ENCODE results near the gene SF3B4. TPM values are rescaled to one million over a fixed set of nuclear protein-coding genes. Genes with fewer than 3 reads are reported as not detected.
"Not testable (repeated sequence)": the region's sequence is repeated elsewhere in the genome, so short reads cannot be mapped to it uniquely, and the experiment has no call there.

SF3B4 gene
- total RNA-seq, 1 experiment from 2014 or later: 103 TPM

DNA sequence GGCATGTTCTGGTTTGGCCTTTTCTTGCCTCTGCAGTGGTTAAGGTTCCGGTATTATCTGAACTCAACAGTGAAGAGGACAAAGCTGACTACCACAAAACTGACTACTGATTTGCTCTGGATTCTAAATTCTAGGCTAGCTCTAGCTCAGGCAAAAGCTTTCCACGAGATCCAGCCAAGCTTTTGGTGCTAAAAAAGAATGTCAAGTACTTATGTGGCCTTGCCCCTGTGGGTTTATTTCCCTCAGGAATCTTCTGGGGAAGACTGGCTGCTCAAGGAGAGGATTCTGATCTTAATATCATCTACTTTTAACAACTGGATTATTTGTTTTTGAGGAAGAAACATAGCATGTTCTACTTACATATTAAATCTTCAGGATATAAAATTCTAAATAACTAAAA, 35.1 kb upstream of the SF3B4 start:
- no peak for DNase-seq
- intact Hi-C loops (cut with micrococcal nuclease; ENCODE audit: unreplicated experiment): loop anchor here (1.0 kb wide), 3 partner anchors 88 to 225 kb away; no protein-coding TSS in a partner anchor
- ChIA-PET CTCF (interaction anchor here (0.7 to 2.3 kb wide), 4 partner anchors 50 to 224 kb away, joined by 3 to 13 read pairs (median 8); no protein-coding TSS in a partner anchor), POLR2A (interaction anchor here (0.5 kb wide), 1 partner anchor 566 kb away, joined by 5 read pairs; no protein-coding TSS in a partner anchor)
- Histone ChIP-seq H3K4me1 (no peaks in the 10 kb centered on the region), H3K4me3 (ENCODE audit: low read depth, low read length) (no peak overlapping the region), H3K36me3 (ENCODE audit: control insufficient read depth, insufficient read depth, low read length) (peaks cover 8% of the 10 kb centered on the region; the same call in 1 of the 2 replicates), H3K27me3 (replicated peaks; ENCODE audit: control insufficient read depth, insufficient read depth, low read length) (no peaks in the 10 kb centered on the region), H3K9me3 (no peaks in the 10 kb centered on the region)
- BruUV-seq (replicated peaks): no TSS peak
- no peaks in the 10 kb centered on the region for H3K27me3 Mint-ChIP-seq (ENCODE audit: insufficient read depth, unreplicated experiment)
- TF ChIP-seq, protein P1, sequence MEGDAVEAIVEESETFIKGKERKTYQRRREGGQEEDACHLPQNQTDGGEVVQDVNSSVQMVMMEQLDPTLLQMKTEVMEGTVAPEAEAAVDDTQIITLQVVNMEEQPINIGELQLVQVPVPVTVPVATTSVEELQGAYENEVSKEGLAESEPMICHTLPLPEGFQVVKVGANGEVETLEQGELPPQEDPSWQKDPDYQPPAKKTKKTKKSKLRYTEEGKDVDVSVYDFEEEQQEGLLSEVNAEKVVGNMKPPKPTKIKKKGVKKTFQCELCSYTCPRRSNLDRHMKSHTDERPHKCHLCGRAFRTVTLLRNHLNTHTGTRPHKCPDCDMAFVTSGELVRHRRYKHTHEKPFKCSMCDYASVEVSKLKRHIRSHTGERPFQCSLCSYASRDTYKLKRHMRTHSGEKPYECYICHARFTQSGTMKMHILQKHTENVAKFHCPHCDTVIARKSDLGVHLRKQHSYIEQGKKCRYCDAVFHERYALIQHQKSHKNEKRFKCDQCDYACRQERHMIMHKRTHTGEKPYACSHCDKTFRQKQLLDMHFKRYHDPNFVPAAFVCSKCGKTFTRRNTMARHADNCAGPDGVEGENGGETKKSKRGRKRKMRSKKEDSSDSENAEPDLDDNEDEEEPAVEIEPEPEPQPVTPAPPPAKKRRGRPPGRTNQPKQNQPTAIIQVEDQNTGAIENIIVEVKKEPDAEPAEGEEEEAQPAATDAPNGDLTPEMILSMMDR (IDR thresholded peaks at IDR 0.05; ENCODE audit: insufficient read depth in 1 of 2, low read depth in 1 of 2, low read length in 1 of 2, severe bottlenecking in 1 of 2, unreplicated experiment in 1 of 2): no peak
- H3K4me3 Mint-ChIP-seq (ENCODE audit: unreplicated experiment): no peak overlapping the region
- H3K4me1 Mint-ChIP-seq (ENCODE audit: low read depth, unreplicated experiment): no peaks in the 10 kb centered on the region
- H3K36me3 Mint-ChIP-seq (ENCODE audit: insufficient read depth, unreplicated experiment): peaks cover 73% of the 10 kb centered on the region
- no peaks in the 10 kb centered on the region for H3K9me3 Mint-ChIP-seq (ENCODE audit: unreplicated experiment)
- no peak overlapping the region for H3K27ac Mint-ChIP-seq (ENCODE audit: unreplicated experiment)

DNA sequence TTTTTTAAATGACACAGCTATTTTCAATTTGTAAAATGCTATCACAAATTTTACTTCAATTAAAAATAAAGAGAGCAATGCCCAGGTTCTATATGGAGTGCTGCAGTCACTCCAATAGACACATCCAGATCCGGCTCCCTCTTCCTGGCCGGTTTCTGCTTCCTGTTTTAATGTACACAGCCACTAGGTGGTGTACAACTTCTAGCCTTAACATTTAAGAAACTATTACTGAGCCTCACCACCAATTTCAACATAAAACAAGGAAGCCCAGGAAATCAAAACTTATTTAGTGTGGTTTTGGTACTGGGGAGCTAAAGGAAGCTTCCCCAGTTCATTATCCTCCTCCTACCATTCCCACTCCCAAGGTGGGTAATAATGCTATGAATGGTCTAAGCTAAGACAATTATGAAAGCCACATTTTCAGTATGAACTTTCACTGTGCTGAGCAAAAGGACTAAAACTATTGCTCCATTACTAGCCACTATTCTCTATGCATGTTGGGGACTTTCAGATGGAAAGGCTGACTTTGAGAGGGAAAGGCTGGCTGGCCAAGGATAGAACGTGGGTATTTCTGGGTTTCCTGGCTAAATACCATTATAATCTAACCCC, 34.5 kb upstream of the SF3B4 start:
- H3K36me3 Mint-ChIP-seq (ENCODE audit: insufficient read depth, unreplicated experiment): peaks cover 76% of the 10 kb centered on the region
- H3K9me3 Mint-ChIP-seq (ENCODE audit: unreplicated experiment): no peaks in the 10 kb centered on the region
- Histone ChIP-seq H3K4me3 (ENCODE audit: low read depth, low read length) (no peak overlapping the region), H3K9me3 (no peaks in the 10 kb centered on the region), H3K4me1 (no peaks in the 10 kb centered on the region), H3K27me3 (replicated peaks; ENCODE audit: control insufficient read depth, insufficient read depth, low read length) (no peaks in the 10 kb centered on the region), H3K36me3 (ENCODE audit: control insufficient read depth, insufficient read depth, low read length) (peaks cover 8% of the 10 kb centered on the region; the same call in 1 of the 2 replicates)
- CTCF ChIA-PET: interaction anchor here (0.7 to 2.3 kb wide), 4 partner anchors 50 to 225 kb away, joined by 3 to 13 read pairs (median 8); no protein-coding TSS in a partner anchor
- intact Hi-C loops (cut with micrococcal nuclease; ENCODE audit: unreplicated experiment): loop anchor here (1.0 kb wide), 3 partner anchors 88 to 225 kb away; no protein-coding TSS in a partner anchor
- POLR2A ChIA-PET: no interaction called here
- no peak overlapping the region for H3K27ac Mint-ChIP-seq (ENCODE audit: unreplicated experiment)
- DNase-seq: peak; percentile 59 to 69
- BruUV-seq (replicated peaks): no TSS peak
- no peak overlapping the region for H3K4me3 Mint-ChIP-seq (ENCODE audit: unreplicated experiment)
- no peaks in the 10 kb centered on the region for H3K27me3 Mint-ChIP-seq (ENCODE audit: insufficient read depth, unreplicated experiment)
- TF ChIP-seq, protein P1 (IDR thresholded peaks at IDR 0.05; ENCODE audit: insufficient read depth in 1 of 2, low read depth in 1 of 2, low read length in 1 of 2, severe bottlenecking in 1 of 2, unreplicated experiment in 1 of 2): peak; percentile 69 to 84
- no peaks in the 10 kb centered on the region for H3K4me1 Mint-ChIP-seq (ENCODE audit: low read depth, unreplicated experiment)

DNA sequence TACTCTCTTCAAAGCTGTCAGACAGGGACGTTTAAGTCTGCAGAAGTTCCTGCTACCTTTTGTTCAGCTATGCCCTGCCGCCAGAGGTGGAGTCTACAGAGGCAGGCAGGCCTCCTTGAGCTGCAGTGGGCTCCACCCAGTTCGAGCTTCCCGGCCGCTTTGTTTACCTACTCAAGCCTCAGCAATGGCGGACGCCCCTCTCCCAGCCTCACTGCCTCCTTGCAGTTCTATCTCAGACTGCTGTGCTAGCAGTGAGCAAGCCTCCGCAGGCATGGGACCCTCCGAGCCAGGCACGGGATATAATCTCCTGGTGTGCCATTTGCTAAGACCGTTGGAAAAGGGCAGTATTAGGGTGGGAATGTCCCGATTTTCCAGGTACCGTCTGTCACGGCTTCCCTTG, 29.9 kb upstream of the SF3B4 start:
- H3K27ac Mint-ChIP-seq (ENCODE audit: unreplicated experiment): not testable (repeated sequence)

More for the DNA sequence above, 29.9 kb upstream of the SF3B4 start:
- H3K36me3 ChIP-seq (ENCODE audit: control insufficient read depth, insufficient read depth, low read length); DNase-seq; H3K4me1 ChIP-seq; H3K4me1 Mint-ChIP-seq (ENCODE audit: low read depth, unreplicated experiment); H3K27me3 Mint-ChIP-seq (ENCODE audit: insufficient read depth, unreplicated experiment); H3K27me3 ChIP-seq (replicated peaks; ENCODE audit: control insufficient read depth, insufficient read depth, low read length); H3K4me3 Mint-ChIP-seq (ENCODE audit: unreplicated experiment); H3K4me3 ChIP-seq (ENCODE audit: low read depth, low read length); H3K9me3 ChIP-seq; intact Hi-C loops (cut with micrococcal nuclease; ENCODE audit: unreplicated experiment); BruUV-seq (replicated peaks); H3K9me3 Mint-ChIP-seq (ENCODE audit: unreplicated experiment); CTCF ChIA-PET; POLR2A ChIA-PET: not testable (repeated sequence)
- peaks cover 69% of the 10 kb centered on the region for H3K36me3 Mint-ChIP-seq (ENCODE audit: insufficient read depth, unreplicated experiment)
